ENCODE data around the gene USP20. TPM values are rescaled to one million over a fixed set of nuclear protein-coding genes. Genes with fewer than 3 reads are reported as not detected.

The USP20 gene
- total and polyA plus RNA-seq, 2 donors from 2014 or later: 22.8 to 28.8 TPM

- no peaks in the 10 kb centered on the region for H3K9me3 ChIP-seq (ENCODE audit: control insufficient read depth in 2 of 3, insufficient read depth in 1 of 3, low read length in 3 of 3)
- intact Hi-C loops (cut with DNase I): no loop called here
- no peaks in the 10 kb centered on the region for H3K4me1 ChIP-seq (ENCODE audit: control insufficient read depth in 2 of 3, insufficient read depth in 2 of 3, low read depth in 1 of 3, low read length in 3 of 3)
- no peak for DNase-seq
- FAIRE-seq: no peak
- H3K27ac ChIP-seq (ENCODE audit: low read depth in 2 of 2, low read length in 2 of 2): no peak overlapping the region
- no peak for TF ChIP-seq CTCF (IDR thresholded peaks at IDR 0.05; ENCODE audit: borderline replicate concordance, extremely low read depth, insufficient read depth)
- H3K36me3 ChIP-seq (ENCODE audit: control insufficient read depth in 2 of 3, insufficient read depth in 3 of 3, low read length in 3 of 3): peaks cover 0 to 33% (median 13%) of the 10 kb centered on the region in 3 donors
- no peaks in the 10 kb centered on the region for H3K27me3 ChIP-seq (ENCODE audit: control insufficient read depth, insufficient read depth, low read length)
- no peak overlapping the region for H3K9ac ChIP-seq (ENCODE audit: low read length in 3 of 3)
- H3K4me3 ChIP-seq (ENCODE audit: low read length in 3 of 3): no peak overlapping the region
Measured at GRCh38 chr9:129875687-129876395, 40.6 kb downstream of the USP20 start.

- no peak for DNase-seq
- peaks cover 0 to 33% (median 15%) of the 10 kb centered on the region in 3 donors for H3K36me3 ChIP-seq (ENCODE audit: control insufficient read depth in 2 of 3, insufficient read depth in 3 of 3, low read length in 3 of 3)
- H3K27ac ChIP-seq (ENCODE audit: low read depth in 2 of 2, low read length in 2 of 2): no peak overlapping the region
- no peaks in the 10 kb centered on the region for H3K9me3 ChIP-seq (ENCODE audit: control insufficient read depth in 2 of 3, insufficient read depth in 1 of 3, low read length in 3 of 3)
- intact Hi-C loops (cut with DNase I): no loop called here
- no peak for FAIRE-seq
- no peaks in the 10 kb centered on the region for H3K27me3 ChIP-seq (ENCODE audit: control insufficient read depth, insufficient read depth, low read length)
- no peaks in the 10 kb centered on the region for H3K4me1 ChIP-seq (ENCODE audit: control insufficient read depth in 2 of 3, insufficient read depth in 2 of 3, low read depth in 1 of 3, low read length in 3 of 3)
- no peak for TF ChIP-seq CTCF (IDR thresholded peaks at IDR 0.05; ENCODE audit: borderline replicate concordance, extremely low read depth, insufficient read depth)
- H3K4me3 ChIP-seq (ENCODE audit: low read length in 3 of 3): no peak overlapping the region
- H3K9ac ChIP-seq (ENCODE audit: low read length in 3 of 3): no peak overlapping the region
Measured at GRCh38 chr9:129876815-129877214, 41.6 kb downstream of the USP20 start.

- FAIRE-seq (no peak), DNase-seq (no peak)
- Histone ChIP-seq H3K9me3 (ENCODE audit: control insufficient read depth in 2 of 3, insufficient read depth in 1 of 3, low read length in 3 of 3) (no peaks in the 10 kb centered on the region), H3K36me3 (ENCODE audit: control insufficient read depth in 2 of 3, insufficient read depth in 3 of 3, low read length in 3 of 3) (peaks cover 0 to 33% (median 15%) of the 10 kb centered on the region in 3 donors), H3K27ac (ENCODE audit: low read depth in 2 of 2, low read length in 2 of 2) (no peak overlapping the region), H3K4me1 (ENCODE audit: control insufficient read depth in 2 of 3, insufficient read depth in 2 of 3, low read depth in 1 of 3, low read length in 3 of 3) (no peaks in the 10 kb centered on the region), H3K4me3 (ENCODE audit: low read length in 3 of 3) (no peak overlapping the region), H3K9ac (ENCODE audit: low read length in 3 of 3) (no peak overlapping the region), H3K27me3 (ENCODE audit: control insufficient read depth, insufficient read depth, low read length) (no peaks in the 10 kb centered on the region)
- intact Hi-C loops (cut with DNase I): no loop called here
- TF ChIP-seq CTCF (IDR thresholded peaks at IDR 0.05; ENCODE audit: borderline replicate concordance, extremely low read depth, insufficient read depth): no peak
Measured at GRCh38 chr9:129878291-129878690, 43.0 kb downstream of the USP20 start.

Measured in kidney (tissue), 14 donors.